Neural crest cell (in vitro differentiated cells): ENCODE results near the gene GID8. TPM values are rescaled to one million over a fixed set of nuclear protein-coding genes. Genes with fewer than 3 reads are reported as not detected.

Experiments
- DNase-seq: peaks from one replicate; pipeline ENCODE4 v3.0.0; 2021; ENCODE audit warnings: low read depth, mixed read lengths, low spot score
- H3K27ac Mint-ChIP-seq: one replicate; pipeline ENCODE4 v1.8.0; 2021; ENCODE audit warnings: mild to moderate bottlenecking, mixed read lengths; ENCODE audit not compliant: unreplicated experiment
- H3K27me3 Mint-ChIP-seq: 2 replicates; pipeline ENCODE4 v1.8.0; 2021; ENCODE audit warnings: low read depth, mild to moderate bottlenecking, mixed read lengths
- H3K36me3 Mint-ChIP-seq: 2 replicates; pipeline ENCODE4 v1.8.0; 2021; ENCODE audit warnings: low read depth, mild to moderate bottlenecking, mixed read lengths
- H3K4me1 Mint-ChIP-seq: 2 replicates; pipeline ENCODE4 v1.8.0; 2021; ENCODE audit warnings: mixed read lengths
- H3K4me3 Mint-ChIP-seq: one replicate; pipeline ENCODE4 v1.8.0; 2021; ENCODE audit warnings: mild to moderate bottlenecking, mixed read lengths
- H3K9me3 Mint-ChIP-seq: 2 replicates; pipeline ENCODE4 v1.8.0; 2021; ENCODE audit warnings: mixed read lengths
- total RNA-seq: library from RNA; stranded (reverse); gene quantifications from 2 replicates; pipeline ENCODE4 v1.2.1, GENCODE V29; 2021
- TF ChIP-seq, protein P1 (sequence below): fragments of 200-600 bp; sonication (generic); conservative IDR thresholded peaks from 2 replicates; pipeline ENCODE4 v1.5.0; 2021; ENCODE audit warnings: antibody characterized with exemption, mild to moderate bottlenecking

GID8 gene
- total RNA-seq, 1 donor from 2014 or later: 62.3 TPM

DNA sequence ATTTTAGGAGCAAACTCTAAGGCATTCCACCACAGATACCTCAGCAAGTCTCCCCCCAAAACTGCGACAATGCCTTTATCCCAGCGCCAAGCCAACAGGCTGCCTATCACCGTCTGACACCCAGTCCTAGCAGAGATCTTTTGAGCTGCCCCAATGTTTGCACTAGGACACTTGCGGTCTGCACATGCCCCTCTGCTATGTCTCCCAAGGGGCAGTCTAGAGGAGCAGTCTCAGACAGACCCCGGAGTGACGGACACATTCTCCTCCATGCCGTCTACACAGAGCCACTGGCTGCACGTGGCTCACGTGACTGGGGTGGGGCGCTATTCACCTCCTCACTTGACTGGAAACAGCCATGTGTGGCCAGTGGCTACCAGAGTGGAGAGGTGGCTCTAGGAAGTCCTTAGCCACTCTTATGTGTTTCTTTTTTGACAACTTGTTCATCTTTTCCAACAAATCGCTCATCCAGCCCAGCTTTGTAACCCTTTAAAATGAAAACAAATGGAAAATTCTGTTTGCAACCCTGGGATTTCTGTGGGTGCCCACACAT, 27.7 kb upstream of the GID8 start:
- TF ChIP-seq, protein P1, sequence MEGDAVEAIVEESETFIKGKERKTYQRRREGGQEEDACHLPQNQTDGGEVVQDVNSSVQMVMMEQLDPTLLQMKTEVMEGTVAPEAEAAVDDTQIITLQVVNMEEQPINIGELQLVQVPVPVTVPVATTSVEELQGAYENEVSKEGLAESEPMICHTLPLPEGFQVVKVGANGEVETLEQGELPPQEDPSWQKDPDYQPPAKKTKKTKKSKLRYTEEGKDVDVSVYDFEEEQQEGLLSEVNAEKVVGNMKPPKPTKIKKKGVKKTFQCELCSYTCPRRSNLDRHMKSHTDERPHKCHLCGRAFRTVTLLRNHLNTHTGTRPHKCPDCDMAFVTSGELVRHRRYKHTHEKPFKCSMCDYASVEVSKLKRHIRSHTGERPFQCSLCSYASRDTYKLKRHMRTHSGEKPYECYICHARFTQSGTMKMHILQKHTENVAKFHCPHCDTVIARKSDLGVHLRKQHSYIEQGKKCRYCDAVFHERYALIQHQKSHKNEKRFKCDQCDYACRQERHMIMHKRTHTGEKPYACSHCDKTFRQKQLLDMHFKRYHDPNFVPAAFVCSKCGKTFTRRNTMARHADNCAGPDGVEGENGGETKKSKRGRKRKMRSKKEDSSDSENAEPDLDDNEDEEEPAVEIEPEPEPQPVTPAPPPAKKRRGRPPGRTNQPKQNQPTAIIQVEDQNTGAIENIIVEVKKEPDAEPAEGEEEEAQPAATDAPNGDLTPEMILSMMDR: no peak
- Mint-ChIP-seq H3K9me3 (no peaks in the 10 kb centered on the region), H3K4me3 (no peak overlapping the region), H3K27me3 (no peaks in the 10 kb centered on the region), H3K36me3 (peaks cover 19% of the 10 kb centered on the region), H3K27ac (no peak overlapping the region), H3K4me1 (peaks cover 11% of the 10 kb centered on the region)
- DNase-seq: no peak

DNA sequence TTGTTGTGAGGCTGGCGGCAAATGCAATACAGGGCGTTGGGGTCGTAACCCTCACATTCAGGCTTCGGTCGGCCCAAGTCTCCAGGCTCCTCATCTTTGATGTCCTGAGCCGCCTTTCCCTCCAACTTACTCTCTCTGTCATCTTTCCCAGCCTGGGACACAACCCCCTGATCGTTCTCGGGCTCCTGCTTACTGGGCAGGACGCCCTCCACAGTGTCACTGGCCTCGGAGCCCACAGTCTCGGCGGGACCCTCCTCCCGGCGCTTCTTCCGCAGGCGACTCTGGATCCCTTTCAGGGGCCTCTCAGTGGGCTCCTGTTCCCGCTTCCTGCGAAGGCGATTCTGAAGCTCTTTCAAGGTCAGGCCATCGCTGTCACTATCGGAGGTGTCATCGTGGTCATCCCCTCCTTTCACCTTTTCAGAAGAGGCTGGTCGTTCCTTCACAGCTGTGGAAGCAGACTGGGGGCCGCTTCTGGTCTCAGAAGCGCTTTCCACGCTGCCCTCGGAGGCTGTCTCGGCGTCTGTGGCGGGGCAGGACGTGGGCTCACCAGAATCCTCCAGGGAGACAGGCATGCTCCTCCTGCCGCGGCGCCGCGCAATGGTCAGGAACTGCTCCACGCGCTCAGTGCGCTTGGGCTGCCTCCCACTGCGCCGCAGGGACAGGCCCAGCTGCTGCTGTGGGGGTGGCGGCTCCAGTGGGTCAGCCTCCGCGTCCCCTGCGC, 27.0 kb upstream of the GID8 start:
- H3K27me3 Mint-ChIP-seq: no peaks in the 10 kb centered on the region
- H3K9me3 Mint-ChIP-seq: no peaks in the 10 kb centered on the region
- TF ChIP-seq, protein P1: no peak
- H3K36me3 Mint-ChIP-seq: peaks cover 16% of the 10 kb centered on the region
- DNase-seq: no peak
- peaks cover 17% of the 10 kb centered on the region for H3K4me1 Mint-ChIP-seq
- H3K4me3 Mint-ChIP-seq: no peak overlapping the region
- no peak overlapping the region for H3K27ac Mint-ChIP-seq

DNA sequence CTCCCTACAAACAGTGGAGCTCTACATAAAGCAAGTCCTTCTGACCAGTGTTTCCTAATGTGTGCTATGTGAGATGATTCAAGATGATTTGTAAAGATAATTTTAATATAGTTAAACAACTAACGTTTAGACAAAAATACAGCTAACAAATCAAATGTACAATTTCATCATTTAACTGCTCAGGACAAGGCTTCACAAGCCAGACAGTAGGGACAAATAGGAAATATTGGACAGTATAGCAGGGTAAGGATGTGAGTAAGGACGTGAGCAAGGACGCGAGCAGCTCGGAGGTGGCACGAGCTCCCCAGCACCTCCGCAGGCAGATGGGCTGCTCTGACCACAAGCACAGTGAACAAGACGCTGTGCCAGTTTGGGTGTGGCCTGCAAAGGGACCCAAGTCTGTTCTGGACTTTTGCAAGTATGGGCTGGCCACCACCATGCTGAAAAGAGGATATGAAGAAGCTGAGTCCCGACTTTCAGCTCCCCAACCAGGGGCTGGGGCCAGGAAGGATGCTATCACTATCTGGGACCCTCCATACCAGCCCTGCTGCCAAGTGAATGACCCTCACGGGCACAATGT, 26.2 kb upstream of the GID8 start:
- H3K9me3 Mint-ChIP-seq: no peaks in the 10 kb centered on the region
- TF ChIP-seq, protein P1: no peak
- no peaks in the 10 kb centered on the region for H3K27me3 Mint-ChIP-seq
- peaks cover 26% of the 10 kb centered on the region for H3K4me1 Mint-ChIP-seq
- DNase-seq: no peak
- H3K27ac Mint-ChIP-seq: no peak overlapping the region
- peaks cover 16% of the 10 kb centered on the region for H3K36me3 Mint-ChIP-seq
- H3K4me3 Mint-ChIP-seq: no peak overlapping the region

DNA sequence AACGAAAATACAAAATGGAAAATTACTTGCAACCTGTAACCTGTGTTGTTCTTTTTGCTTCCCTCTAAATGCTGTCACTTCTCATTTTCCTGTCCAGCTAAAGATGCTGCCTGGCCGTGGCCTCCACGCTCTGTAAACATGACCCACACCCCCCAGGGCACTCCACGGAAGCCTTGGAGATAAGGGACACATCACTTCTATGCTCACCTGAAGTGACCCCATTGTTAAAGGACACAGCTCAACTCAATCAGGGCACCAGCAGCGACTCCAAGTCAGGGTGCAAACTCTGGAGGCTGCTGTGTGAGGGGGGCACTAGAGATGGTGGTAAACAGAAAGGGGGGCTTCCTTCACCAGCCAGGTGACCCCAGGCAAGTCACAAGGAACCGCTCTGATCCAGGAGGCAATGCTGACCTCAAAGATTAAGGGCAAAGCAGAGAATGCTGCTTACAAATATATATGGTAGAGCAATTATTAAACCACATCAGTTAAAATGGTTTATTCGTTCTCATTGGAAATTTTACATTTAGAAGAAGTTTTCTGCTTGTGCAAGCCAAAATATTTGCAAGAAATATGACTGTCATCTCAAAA, 24.8 kb upstream of the GID8 start:
- TF ChIP-seq, protein P1: no peak
- H3K27ac Mint-ChIP-seq: peak overlapping the region; percentile 93
- no peak overlapping the region for H3K4me3 Mint-ChIP-seq
- H3K4me1 Mint-ChIP-seq: peaks cover 39% of the 10 kb centered on the region
- H3K36me3 Mint-ChIP-seq: peaks cover 13% of the 10 kb centered on the region
- no peaks in the 10 kb centered on the region for H3K27me3 Mint-ChIP-seq
- no peak for DNase-seq
- H3K9me3 Mint-ChIP-seq: no peaks in the 10 kb centered on the region

DNA sequence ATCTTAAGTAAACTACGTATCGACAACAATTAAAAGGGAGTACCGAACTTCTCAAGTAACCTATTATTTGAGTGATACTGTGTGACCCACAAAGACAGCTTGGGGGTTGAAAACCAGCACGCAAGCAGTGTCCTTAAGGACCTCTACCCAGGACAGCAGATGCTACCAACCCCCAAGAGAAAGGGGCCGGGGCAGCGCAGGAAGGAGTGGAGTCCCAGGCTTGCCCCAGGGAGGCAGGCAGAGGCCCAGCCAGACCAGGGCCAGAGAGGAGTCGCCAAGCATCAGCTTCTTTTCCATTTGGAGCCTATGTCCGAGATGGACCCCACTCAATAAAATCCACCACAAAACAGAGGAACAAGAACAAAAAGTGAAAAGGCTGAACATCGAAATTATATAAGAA, 23.5 kb upstream of the GID8 start:
- Mint-ChIP-seq H3K36me3 (peaks cover 13% of the 10 kb centered on the region), H3K4me1 (peaks cover 52% of the 10 kb centered on the region), H3K27ac (no peak overlapping the region), H3K9me3 (no peaks in the 10 kb centered on the region), H3K4me3 (no peak overlapping the region), H3K27me3 (no peaks in the 10 kb centered on the region)
- TF ChIP-seq, protein P1: no peak
- no peak for DNase-seq
